ENCODE data around the gene NME2. TPM values are rescaled to one million over a fixed set of nuclear protein-coding genes. Genes with fewer than 3 reads are reported as not detected.

The NME2 gene
- 100 to 1,000 TPM; 134 to 142 TPM for total RNA-seq
- 100 to 1,000 TPM; 277 to 331 TPM for polyA plus RNA-seq

- Histone ChIP-seq H3K27me3 (ENCODE audit: insufficient read depth, low read length) (no peaks in the 10 kb centered on the region), H3K27ac (ENCODE audit: low read depth, low read length) (peak within 1 kb of the TSS; percentile 61), H3K4me1 (ENCODE audit: insufficient read depth, low read length) (peaks cover 14% of the 10 kb centered on the region), H3K9me3 (ENCODE audit: control insufficient read depth in 1 of 2, low read length in 2 of 2) (no peaks in the 10 kb centered on the region), H3K4me3 (ENCODE audit: low read length in 2 of 2) (peak within 1 kb of the TSS; percentile 29 to 79), H3K36me3 (ENCODE audit: insufficient read depth, low read length) (peaks cover 18% of the 10 kb centered on the region)
- peaks cover 0 to 2% (median 0%) of the 10 kb centered on the region in 8 donors for H3K9me3 Mint-ChIP-seq
- peaks cover 23 to 49% of the 10 kb centered on the region in 2 donors for H3K36me3 Mint-ChIP-seq
- no peaks in the 10 kb centered on the region for H3K27me3 Mint-ChIP-seq
- CTCF ChIA-PET (ENCODE audit: partially characterized antibody), result interaction anchor here (0.9 to 2.1 kb wide), 2 partner anchors 11 to 164 kb away, joined by 4 to 11 read pairs; no protein-coding TSS in a partner anchor
- peak within 1 kb of the TSS; percentile 94 to 99 (median 98) for H3K27ac Mint-ChIP-seq
- intact Hi-C loops (cut with micrococcal nuclease), result loop anchor here (1.0 to 5.0 kb wide), 3 partner anchors 13 to 164 kb away; partner anchors contain the start of genes MBTD1, NME1 and UTP18
- peak; percentile 51 to 69 (median 59) for DNase-seq
- H3K4me1 Mint-ChIP-seq, result peaks cover 15 to 34% (median 23%) of the 10 kb centered on the region in 4 donors
- POLR2A ChIA-PET (ENCODE audit: partially characterized antibody), result interaction anchor here (0.6 to 2.8 kb wide), 11 partner anchors 10 to 447 kb away, joined by 3 to 56 read pairs (median 5); partner anchors contain the start of genes LUC7L3, MBTD1, NME1 and SPAG9
- peak within 1 kb of the TSS; percentile 89 to 99 (median 97) for H3K4me3 Mint-ChIP-seq
These were observed at the start of gene NME2 for GRCh38 chr17:51166198-51166986. TSS of gene NME2 (plus strand) at chr17:51166411. CDS start at chr17:51166831, 420 bp downstream.

GRCh38 chr17:51118330-51119195 is 47.6 kb upstream of the NME2 start:
- Histone ChIP-seq H3K36me3 (ENCODE audit: insufficient read depth, low read length) (no peaks in the 10 kb centered on the region), H3K4me1 (ENCODE audit: insufficient read depth, low read length) (peaks cover 54% of the 10 kb centered on the region), H3K27me3 (ENCODE audit: insufficient read depth, low read length) (no peaks in the 10 kb centered on the region), H3K27ac (ENCODE audit: low read depth, low read length) (no peak overlapping the region), H3K9me3 (ENCODE audit: control insufficient read depth in 1 of 2, low read length in 2 of 2) (no peaks in the 10 kb centered on the region), H3K4me3 (ENCODE audit: low read length in 2 of 2) (no peak overlapping the region)
- Mint-ChIP-seq H3K27ac (peak overlapping the region; percentile 37 to 97 (median 82)), H3K27me3 (no peaks in the 10 kb centered on the region), H3K4me3 (peak overlapping the region; percentile 86 to 98 (median 94)), H3K36me3 (peaks cover 0 to 15% of the 10 kb centered on the region in 2 donors), H3K4me1 (peaks cover 31 to 75% (median 48%) of the 10 kb centered on the region in 4 donors), H3K9me3 (no peaks in the 10 kb centered on the region)
- intact Hi-C loops (cut with micrococcal nuclease), result loop anchor here (10.0 kb wide), 1 partner anchor 54 kb away; no protein-coding TSS in a partner anchor
- CTCF ChIA-PET (ENCODE audit: partially characterized antibody), result interaction anchor here (0.8 to 3.0 kb wide), 2 partner anchors 35 to 117 kb away, joined by 5 to 20 read pairs; partner anchors contain the start of gene NME1
- peak in 2 of 5 donors; percentile 2 to 11 for DNase-seq
- POLR2A ChIA-PET (ENCODE audit: partially characterized antibody), result interaction anchor here (0.6 to 3.5 kb wide), 2 partner anchors 35 to 36 kb away, joined by 3 to 47 read pairs; partner anchors contain the start of gene NME1

- Mint-ChIP-seq H3K4me1 (peaks cover 31 to 75% (median 48%) of the 10 kb centered on the region in 4 donors), H3K27ac (peak overlapping the region; percentile 94 to 98 (median 97)), H3K9me3 (no peaks in the 10 kb centered on the region), H3K36me3 (peaks cover 0 to 15% of the 10 kb centered on the region in 2 donors), H3K4me3 (peak overlapping the region; percentile 86 to 98 (median 94)), H3K27me3 (no peaks in the 10 kb centered on the region)
- ChIA-PET CTCF (ENCODE audit: partially characterized antibody) (interaction anchor here (0.8 to 3.0 kb wide), 7 partner anchors 33 to 267 kb away, joined by 3 to 20 read pairs (median 4); partner anchors contain the start of gene NME1), POLR2A (ENCODE audit: partially characterized antibody) (interaction anchor here (0.7 to 3.5 kb wide), 22 partner anchors 18 to 259 kb away, joined by 3 to 47 read pairs (median 5); partner anchors contain the start of genes NME1, NME2, TOB1 and UTP18)
- no peaks in the 10 kb centered on the region for H3K27me3 ChIP-seq (ENCODE audit: insufficient read depth, low read length)
- H3K4me1 ChIP-seq (ENCODE audit: insufficient read depth, low read length), result peaks cover 54% of the 10 kb centered on the region
- no peaks in the 10 kb centered on the region for H3K9me3 ChIP-seq (ENCODE audit: control insufficient read depth in 1 of 2, low read length in 2 of 2)
- peak overlapping the region; percentile 90 to 91 for H3K4me3 ChIP-seq (ENCODE audit: low read length in 2 of 2)
- intact Hi-C loops (cut with micrococcal nuclease), result loop anchor here (2.0 to 10.0 kb wide), 2 partner anchors 55 to 253 kb away; partner anchors contain the start of gene TOB1
- no peaks in the 10 kb centered on the region for H3K36me3 ChIP-seq (ENCODE audit: insufficient read depth, low read length)
- peak overlapping the region; percentile 96 for H3K27ac ChIP-seq (ENCODE audit: low read depth, low read length)
- peak; percentile 28 to 71 (median 41) for DNase-seq
These were observed 46.5 kb upstream of the NME2 start for GRCh38 chr17:51119415-51120356.

- H3K9me3 Mint-ChIP-seq, result no peaks in the 10 kb centered on the region
- peak in 1 of 5 donors; percentile 64 for DNase-seq
- H3K4me1 ChIP-seq (ENCODE audit: insufficient read depth, low read length), result peaks cover 54% of the 10 kb centered on the region
- peaks cover 28 to 70% (median 45%) of the 10 kb centered on the region in 4 donors for H3K4me1 Mint-ChIP-seq
- H3K4me3 ChIP-seq (ENCODE audit: low read length in 2 of 2), result peak overlapping the region; percentile 90 to 91
- H3K27me3 ChIP-seq (ENCODE audit: insufficient read depth, low read length), result no peaks in the 10 kb centered on the region
- H3K36me3 ChIP-seq (ENCODE audit: insufficient read depth, low read length), result no peaks in the 10 kb centered on the region
- H3K36me3 Mint-ChIP-seq, result peaks cover 0 to 15% of the 10 kb centered on the region in 2 donors
- peak overlapping the region; percentile 94 to 98 (median 97) for H3K27ac Mint-ChIP-seq
- H3K9me3 ChIP-seq (ENCODE audit: control insufficient read depth in 1 of 2, low read length in 2 of 2), result no peaks in the 10 kb centered on the region
- no peaks in the 10 kb centered on the region for H3K27me3 Mint-ChIP-seq
- ChIA-PET POLR2A (ENCODE audit: partially characterized antibody) (interaction anchor here (0.7 to 3.5 kb wide), 24 partner anchors 9 to 260 kb away, joined by 3 to 47 read pairs (median 5); partner anchors contain the start of genes NME1, NME2, TOB1 and UTP18), CTCF (ENCODE audit: partially characterized antibody) (interaction anchor here (1.1 to 3.0 kb wide), 6 partner anchors 33 to 268 kb away, joined by 3 to 20 read pairs (median 4); partner anchors contain the start of gene NME1)
- peak overlapping the region; percentile 96 for H3K27ac ChIP-seq (ENCODE audit: low read depth, low read length)
- intact Hi-C loops (cut with micrococcal nuclease), result loop anchor here (2.0 kb wide), 1 partner anchor 254 kb away; the partner anchor contains the start of gene TOB1
- H3K4me3 Mint-ChIP-seq, result peak overlapping the region; percentile 86 to 98 (median 94)
These were observed 45.9 kb upstream of the NME2 start for GRCh38 chr17:51120357-51120738.

GRCh38 chr17:51120739-51121619 is 45.2 kb upstream of the NME2 start, which contains the start of gene SPAG9:
TSS of gene SPAG9 (minus strand) at chr17:51120868. CDS start at chr17:51120656, 212 bp downstream.
- intact Hi-C loops (cut with micrococcal nuclease), result loop anchor here (1.0 to 2.0 kb wide), 3 partner anchors 32 to 254 kb away; partner anchors contain the start of genes MBTD1, NME1, TOB1 and UTP18
- no peaks in the 10 kb centered on the region for H3K9me3 ChIP-seq (ENCODE audit: control insufficient read depth in 1 of 2, low read length in 2 of 2)
- Mint-ChIP-seq H3K27ac (peak within 1 kb of the TSS; percentile 97 to 100 (median 100)), H3K4me3 (peak within 1 kb of the TSS; percentile 95 to 99 (median 98)), H3K36me3 (peaks cover 0 to 15% of the 10 kb centered on the region in 2 donors), H3K4me1 (peaks cover 27 to 63% (median 41%) of the 10 kb centered on the region in 4 donors), H3K27me3 (no peaks in the 10 kb centered on the region), H3K9me3 (no peaks in the 10 kb centered on the region)
- H3K36me3 ChIP-seq (ENCODE audit: insufficient read depth, low read length), result no peaks in the 10 kb centered on the region
- peak within 1 kb of the TSS; percentile 96 for H3K27ac ChIP-seq (ENCODE audit: low read depth, low read length)
- ChIA-PET POLR2A (ENCODE audit: partially characterized antibody) (interaction anchor here (0.7 to 3.5 kb wide), 24 partner anchors 8 to 261 kb away, joined by 3 to 47 read pairs (median 5); partner anchors contain the start of genes NME1, NME2, TOB1 and UTP18), CTCF (ENCODE audit: partially characterized antibody) (interaction anchor here (1.1 to 3.0 kb wide), 6 partner anchors 32 to 268 kb away, joined by 3 to 20 read pairs (median 4); partner anchors contain the start of gene NME1)
- peaks cover 50% of the 10 kb centered on the region for H3K4me1 ChIP-seq (ENCODE audit: insufficient read depth, low read length)
- peak within 1 kb of the TSS; percentile 90 to 91 for H3K4me3 ChIP-seq (ENCODE audit: low read length in 2 of 2)
- DNase-seq, result peak; percentile 90 to 94 (median 91)
- H3K27me3 ChIP-seq (ENCODE audit: insufficient read depth, low read length), result no peaks in the 10 kb centered on the region
